MCF 10A (cell line): ENCODE measurements around the gene HERPUD2. TPM values are rescaled to one million over a fixed set of nuclear protein-coding genes. Genes with fewer than 3 reads are reported as not detected.

Experiments
- Bru-seq: library from RNA; stranded (reverse); fragments of 400-500 nt; gene quantifications from one replicate; lab custom pipeline; 2021; lab: Mats Ljungman, UMichigan
- BruChase-seq, 2 experiments: library from RNA; stranded (reverse); fragments of 400-500 nt; gene quantifications; one replicate each; lab custom pipeline; 2021; lab: Mats Ljungman, UMichigan
- BruUV-seq: library from RNA; stranded (reverse); fragments of 400-500 nt; replicated peaks from 2 replicates; lab custom pipeline; 2021; lab: Mats Ljungman, UMichigan
- CTCF ChIA-PET: fragments of 300-600 bp; sonication (Branson Sonifier 250); formaldehyde crosslinking; extraction: SDS; loops from one replicate; lab custom pipeline; 2021; ENCODE audit warnings: antibody characterized with exemption, inconsistent platforms; lab: Yijun Ruan, JAX
- POLR2A ChIA-PET: fragments of 300-600, 350-650 bp; sonication (Branson Sonifier 250); formaldehyde crosslinking; extraction: SDS; loops from one replicate; lab custom pipeline; 2020; ENCODE audit warnings: antibody characterized with exemption, inconsistent platforms; lab: Yijun Ruan, JAX
- DNase-seq: peaks from one replicate; pipeline ENCODE4 v3.0.0-alpha.2; 2018; ENCODE audit not compliant: unreplicated experiment
- H3K27ac Mint-ChIP-seq: one replicate; pipeline ENCODE4 v1.8.0; 2022; ENCODE audit warnings: mild to moderate bottlenecking, low read depth, mixed read lengths; ENCODE audit not compliant: unreplicated experiment
- H3K27me3 Mint-ChIP-seq: one replicate; pipeline ENCODE4 v1.8.0; 2022; ENCODE audit warnings: mixed read lengths; ENCODE audit not compliant: insufficient read depth, unreplicated experiment
- H3K36me3 Mint-ChIP-seq: one replicate; pipeline ENCODE4 v1.8.0; 2022; ENCODE audit warnings: mild to moderate bottlenecking, moderate library complexity, mixed read lengths; ENCODE audit not compliant: insufficient read depth, unreplicated experiment
- H3K4me1 Mint-ChIP-seq: one replicate; pipeline ENCODE4 v1.8.0; 2022; ENCODE audit warnings: mixed read lengths; ENCODE audit not compliant: insufficient read depth, unreplicated experiment
- H3K4me3 Mint-ChIP-seq: one replicate; pipeline ENCODE4 v1.8.0; 2022; ENCODE audit warnings: mild to moderate bottlenecking, moderate library complexity, mixed read lengths; ENCODE audit not compliant: unreplicated experiment
- H3K9me3 Mint-ChIP-seq: one replicate; pipeline ENCODE4 v1.8.0; 2022; ENCODE audit warnings: mixed read lengths; ENCODE audit not compliant: unreplicated experiment
- intact Hi-C: fragments of 100-400 bp; cut with micrococcal nuclease; formaldehyde crosslinking; loops from 2 replicates; pipeline ENCODE4 v1.14.1; 2022
- long read RNA-seq: library from polyadenylated mRNA; stranded (forward); transcript quantifications from one replicate; pipeline ENCODE4 v2.0.0, GENCODE V29; 2022
- total RNA-seq: library from RNA; stranded (reverse); gene quantifications from 2 replicates; pipeline ENCODE4 v1.2.3, GENCODE V29; 2022
- TF ChIP-seq, protein P1 (sequence below): fragments of 200-600 bp; IDR thresholded peaks from one replicate; pipeline ENCODE4 v1.8.0; 2022; ENCODE audit warnings: antibody characterized with exemption, mild to moderate bottlenecking; ENCODE audit not compliant: unreplicated experiment

The HERPUD2 gene, protein sequence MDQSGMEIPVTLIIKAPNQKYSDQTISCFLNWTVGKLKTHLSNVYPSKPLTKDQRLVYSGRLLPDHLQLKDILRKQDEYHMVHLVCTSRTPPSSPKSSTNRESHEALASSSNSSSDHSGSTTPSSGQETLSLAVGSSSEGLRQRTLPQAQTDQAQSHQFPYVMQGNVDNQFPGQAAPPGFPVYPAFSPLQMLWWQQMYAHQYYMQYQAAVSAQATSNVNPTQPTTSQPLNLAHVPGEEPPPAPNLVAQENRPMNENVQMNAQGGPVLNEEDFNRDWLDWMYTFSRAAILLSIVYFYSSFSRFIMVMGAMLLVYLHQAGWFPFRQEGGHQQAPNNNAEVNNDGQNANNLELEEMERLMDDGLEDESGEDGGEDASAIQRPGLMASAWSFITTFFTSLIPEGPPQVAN
- total RNA-seq: 28.1 and 29.0 TPM in 2 replicates
- percentile 83 among the genes with signal in this experiment for Bru-seq, nascent RNA
- BruChase-seq, experiment 1, labeled RNA remaining after a 6-hour chase: percentile 73 among the genes with signal in this experiment
- BruChase-seq, experiment 2, labeled RNA remaining after a 2-hour chase: percentile 77 among the genes with signal in this experiment
- long read RNA-seq, transcript HERPUD2-202 (8 exons, 3,057 nt): major isoform, 24 of 63 reads
- long read RNA-seq, transcript HERPUD2-201 (9 exons, 2,474 nt): minor isoform, 19 of 63 reads
- long read RNA-seq, partial matches to known transcripts: 5 of 63 reads
- long read RNA-seq, other reads (novel, unspliced or antisense): 15 of 63 reads

GRCh38 chr7:35694784-35695472 lies at the start of gene HERPUD2:
TSS of gene HERPUD2 (minus strand) at chr7:35695135. CDS start at chr7:35694330, 805 bp downstream.
- TF ChIP-seq, protein P1, sequence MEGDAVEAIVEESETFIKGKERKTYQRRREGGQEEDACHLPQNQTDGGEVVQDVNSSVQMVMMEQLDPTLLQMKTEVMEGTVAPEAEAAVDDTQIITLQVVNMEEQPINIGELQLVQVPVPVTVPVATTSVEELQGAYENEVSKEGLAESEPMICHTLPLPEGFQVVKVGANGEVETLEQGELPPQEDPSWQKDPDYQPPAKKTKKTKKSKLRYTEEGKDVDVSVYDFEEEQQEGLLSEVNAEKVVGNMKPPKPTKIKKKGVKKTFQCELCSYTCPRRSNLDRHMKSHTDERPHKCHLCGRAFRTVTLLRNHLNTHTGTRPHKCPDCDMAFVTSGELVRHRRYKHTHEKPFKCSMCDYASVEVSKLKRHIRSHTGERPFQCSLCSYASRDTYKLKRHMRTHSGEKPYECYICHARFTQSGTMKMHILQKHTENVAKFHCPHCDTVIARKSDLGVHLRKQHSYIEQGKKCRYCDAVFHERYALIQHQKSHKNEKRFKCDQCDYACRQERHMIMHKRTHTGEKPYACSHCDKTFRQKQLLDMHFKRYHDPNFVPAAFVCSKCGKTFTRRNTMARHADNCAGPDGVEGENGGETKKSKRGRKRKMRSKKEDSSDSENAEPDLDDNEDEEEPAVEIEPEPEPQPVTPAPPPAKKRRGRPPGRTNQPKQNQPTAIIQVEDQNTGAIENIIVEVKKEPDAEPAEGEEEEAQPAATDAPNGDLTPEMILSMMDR: no peak
- peak; percentile 94 for DNase-seq
- ChIA-PET POLR2A (interaction anchor here (0.5 to 8.4 kb wide), 17 partner anchors 9 to 696 kb away, joined by 3 to 113 read pairs (median 4); partner anchors contain the start of genes ANLN and SEPTIN7), CTCF (interaction anchor here (0.6 to 5.7 kb wide), 10 partner anchors 14 to 446 kb away, joined by 3 to 47 read pairs (median 3); no protein-coding TSS in a partner anchor)
- Mint-ChIP-seq H3K27ac (peak within 1 kb of the TSS; percentile 96), H3K27me3 (no peaks in the 10 kb centered on the region), H3K4me3 (peak within 1 kb of the TSS; percentile 93), H3K4me1 (peaks cover 29% of the 10 kb centered on the region), H3K9me3 (no peaks in the 10 kb centered on the region), H3K36me3 (peaks cover 10% of the 10 kb centered on the region)
- BruUV-seq: no TSS peak
- intact Hi-C loops: loop anchor here (5.0 kb wide), 1 partner anchor 107 kb away; the partner anchor contains the start of gene SEPTIN7

DNA sequence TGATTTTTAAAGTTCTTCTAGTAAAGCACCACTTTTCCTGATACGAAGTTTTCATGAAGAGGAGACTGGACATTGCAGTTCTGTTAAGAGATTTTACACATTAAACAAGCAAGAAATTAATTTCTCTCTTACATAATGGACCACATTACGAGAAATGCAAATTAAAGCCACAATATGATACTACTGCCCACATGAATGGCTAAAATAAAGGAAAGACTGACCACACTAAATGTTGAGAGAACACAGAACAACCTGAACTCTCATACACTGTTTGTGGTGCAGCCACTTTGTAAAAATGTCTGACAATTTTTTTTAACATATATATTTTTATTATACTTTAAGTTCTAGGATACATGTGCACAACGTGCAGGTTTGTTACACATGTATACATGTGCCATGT lies 44.0 kb upstream of the HERPUD2 start:
- ChIA-PET CTCF (no interaction called here), POLR2A (interaction anchor here (0.6 kb wide), 1 partner anchor 40 kb away, joined by 3 read pairs; no protein-coding TSS in a partner anchor)
- TF ChIP-seq, protein P1: no peak
- H3K4me3 Mint-ChIP-seq: no peak overlapping the region
- no peaks in the 10 kb centered on the region for H3K36me3 Mint-ChIP-seq
- intact Hi-C loops: no loop called here
- H3K9me3 Mint-ChIP-seq: peaks cover 7% of the 10 kb centered on the region
- BruUV-seq: no TSS peak
- no peak for DNase-seq
- no peaks in the 10 kb centered on the region for H3K27me3 Mint-ChIP-seq
- H3K4me1 Mint-ChIP-seq: peaks cover 7% of the 10 kb centered on the region
- no peak overlapping the region for H3K27ac Mint-ChIP-seq

- no peak overlapping the region for H3K4me3 Mint-ChIP-seq
- intact Hi-C loops: no loop called here
- H3K9me3 Mint-ChIP-seq: peaks cover 7% of the 10 kb centered on the region
- H3K27me3 Mint-ChIP-seq: no peaks in the 10 kb centered on the region
- DNase-seq: peak; percentile 75
- H3K36me3 Mint-ChIP-seq: no peaks in the 10 kb centered on the region
- TF ChIP-seq, protein P1: no peak
- ChIA-PET POLR2A (interaction anchor here (1.5 kb wide), 1 partner anchor 9 kb away, joined by 3 read pairs; no protein-coding TSS in a partner anchor), CTCF (interaction anchor here (1.0 kb wide), 1 partner anchor 27 kb away, joined by 6 read pairs; no protein-coding TSS in a partner anchor)
- H3K4me1 Mint-ChIP-seq: peaks cover 7% of the 10 kb centered on the region
- no peak overlapping the region for H3K27ac Mint-ChIP-seq
- no TSS peak for BruUV-seq
These were observed 41.8 kb upstream of the HERPUD2 start for GRCh38 chr7:35736725-35737124.
